Measurements from ENCODE around the gene STK40. TPM values are rescaled to one million over a fixed set of nuclear protein-coding genes. Genes with fewer than 3 reads are reported as not detected.

The STK40 gene
- polyA plus RNA-seq, 3 donors: 40.2 to 65.9 (median 55.8) TPM

- peak overlapping the region; percentile 79 for H2AFZ ChIP-seq (ENCODE audit: insufficient read depth, low read depth, low read length, poor library complexity, severe bottlenecking)
- peaks cover 32% of the 10 kb centered on the region for H3K4me1 Mint-ChIP-seq
- peaks cover 19 to 43% (median 21%) of the 10 kb centered on the region in 3 donors for H3K27me3 Mint-ChIP-seq (ENCODE audit: low read depth in 3 of 3)
- 0% methylated on average over 3 of the region's 16 CpGs for WGBS (ENCODE audit: insufficient coverage)
- peak in 1 of 3 donors; percentile 41 for DNase-seq
- H3K4me3 Mint-ChIP-seq: peak overlapping the region; percentile 82 to 98
- H3K36me3 Mint-ChIP-seq: peaks cover 0 to 5% of the 10 kb centered on the region in 2 donors
- H3K79me2 ChIP-seq (ENCODE audit: insufficient read depth, low read length): no peaks in the 10 kb centered on the region
- H3K27ac Mint-ChIP-seq: peak overlapping the region in 4 of 7 donors; percentile 4 to 79 (median 57)
- H3K36me3 ChIP-seq (replicated peaks in 1 of 2; ENCODE audit: control insufficient read depth in 1 of 2, insufficient read depth in 2 of 2, low read length in 2 of 2): no peaks in the 10 kb centered on the region
- peak overlapping the region; percentile 92 for H3K4me2 ChIP-seq (replicated peaks; ENCODE audit: extremely low read depth, low read length, poor library complexity, severe bottlenecking)
- H3K9me3 ChIP-seq (replicated peaks in 1 of 2; ENCODE audit: control insufficient read depth in 1 of 2, insufficient read depth in 1 of 2, low read length in 2 of 2): no peaks in the 10 kb centered on the region
- H3K4me3 ChIP-seq (replicated peaks in 1 of 3; ENCODE audit: low read depth in 2 of 3, low read length in 3 of 3): peak overlapping the region; percentile 10 to 82 (median 31)
- no peak for TF ChIP-seq CTCF (IDR thresholded peaks at IDR 0.05)
- peaks cover 0 to 17% of the 10 kb centered on the region in 2 donors for H3K27me3 ChIP-seq (ENCODE audit: control insufficient read depth in 2 of 2, insufficient read depth in 2 of 2, low read length in 2 of 2)
- intact Hi-C loops (cut with micrococcal nuclease): no loop called here
- peaks cover 34 to 42% of the 10 kb centered on the region in 2 donors for H3K4me1 ChIP-seq (ENCODE audit: control insufficient read depth in 1 of 2, insufficient read depth in 2 of 2, low read length in 2 of 2)
- H3K27ac ChIP-seq (ENCODE audit: low read depth in 1 of 2, low read length in 2 of 2): no peak overlapping the region
- H3K9me3 Mint-ChIP-seq: peaks cover 0 to 3% (median 0%) of the 10 kb centered on the region in 7 donors
- H4K20me1 ChIP-seq (ENCODE audit: insufficient read depth, low read length): peaks cover 14% of the 10 kb centered on the region
- peak overlapping the region; percentile 54 for H3K9ac ChIP-seq (ENCODE audit: insufficient read depth, low read length, poor library complexity, severe bottlenecking)
These were observed 65.4 kb downstream of the STK40 start for GRCh38 chr1:36320291-36320761.

GRCh38 chr1:36309397-36309796 lies 76.3 kb downstream of the STK40 start:
- Histone ChIP-seq H3K27me3 (ENCODE audit: control insufficient read depth in 2 of 2, insufficient read depth in 2 of 2, low read length in 2 of 2) (peaks cover 0 to 4% of the 10 kb centered on the region in 2 donors), H4K20me1 (ENCODE audit: insufficient read depth, low read length) (peaks cover 16% of the 10 kb centered on the region), H3K27ac (ENCODE audit: low read depth in 1 of 2, low read length in 2 of 2) (no peak overlapping the region), H3K9me3 (replicated peaks in 1 of 2; ENCODE audit: control insufficient read depth in 1 of 2, insufficient read depth in 1 of 2, low read length in 2 of 2) (no peaks in the 10 kb centered on the region), H2AFZ (ENCODE audit: insufficient read depth, low read depth, low read length, poor library complexity, severe bottlenecking) (no peak overlapping the region), H3K79me2 (ENCODE audit: insufficient read depth, low read length) (no peaks in the 10 kb centered on the region), H3K4me2 (replicated peaks; ENCODE audit: extremely low read depth, low read length, poor library complexity, severe bottlenecking) (no peak overlapping the region), H3K36me3 (replicated peaks in 1 of 2; ENCODE audit: control insufficient read depth in 1 of 2, insufficient read depth in 2 of 2, low read length in 2 of 2) (no peaks in the 10 kb centered on the region), H3K4me3 (replicated peaks in 1 of 3; ENCODE audit: low read depth in 2 of 3, low read length in 3 of 3) (no peak overlapping the region), H3K4me1 (ENCODE audit: control insufficient read depth in 1 of 2, insufficient read depth in 2 of 2, low read length in 2 of 2) (peaks cover 18 to 25% of the 10 kb centered on the region in 2 donors), H3K9ac (ENCODE audit: insufficient read depth, low read length, poor library complexity, severe bottlenecking) (no peak overlapping the region)
- H3K9me3 Mint-ChIP-seq: peaks cover 0 to 2% (median 0%) of the 10 kb centered on the region in 7 donors
- H3K4me1 Mint-ChIP-seq: peaks cover 23% of the 10 kb centered on the region
- intact Hi-C loops (cut with micrococcal nuclease): loop anchor here in 1 of 2 donors (10.0 kb wide), 1 partner anchor 1165 kb away; the partner anchor contains the start of gene ZC3H12A
- no peak for TF ChIP-seq CTCF (IDR thresholded peaks at IDR 0.05)
- H3K4me3 Mint-ChIP-seq: no peak overlapping the region
- H3K27ac Mint-ChIP-seq: peak overlapping the region in 1 of 7 donors; percentile 17
- no peak for DNase-seq
- H3K36me3 Mint-ChIP-seq: peaks cover 6 to 10% of the 10 kb centered on the region in 2 donors
- 94% methylated on average over 3 of the region's 7 CpGs for WGBS (ENCODE audit: insufficient coverage)
- H3K27me3 Mint-ChIP-seq (ENCODE audit: low read depth in 3 of 3): peaks cover 4 to 8% (median 5%) of the 10 kb centered on the region in 3 donors

Data from CD14-positive monocyte (primary cell).